Psoas muscle (tissue), 8 donors: ENCODE results near the gene PRDM10. TPM values are rescaled to one million over a fixed set of nuclear protein-coding genes. Genes with fewer than 3 reads are reported as not detected.

Source experiments
- ATAC-seq, 4 donors: fragments of 200-7000 bp; cut with Tn5 transposase; one replicate each; pipeline ENCODE4 v1.9.1; 2020; ENCODE audit warnings: moderate library complexity in 3 of 4, mild to moderate bottlenecking in 2 of 4
- DNase-seq, 2 donors: peaks; one replicate each; pipeline ENCODE4 v3.0.0-alpha.2; 2020
- H3K27ac ChIP-seq: fragments of 200-600 bp; one replicate; pipeline ENCODE4 v1.8.0; 2022
- H3K27me3 ChIP-seq, 3 donors: fragments of 200-600 bp in 1 of 3; one replicate each; pipeline versions ENCODE4 v1.6.1 to v1.8.0; 2013 to 2022; ENCODE audit warnings: low read length in 2 of 3, mild to moderate bottlenecking in 2 of 3, moderate library complexity in 1 of 3; ENCODE audit not compliant: insufficient read depth in 3 of 3
- H3K36me3 ChIP-seq, 2 donors: fragments of 200-600 bp in 1 of 2; one replicate each; pipeline versions ENCODE4 v1.6.1 to v1.8.0; 2013 to 2022; ENCODE audit warnings: low read depth in 1 of 2, mild to moderate bottlenecking in 1 of 2, moderate library complexity in 1 of 2; ENCODE audit not compliant: insufficient read depth in 1 of 2
- H3K4me1 ChIP-seq: fragments of 200-600 bp; one replicate; pipeline ENCODE4 v1.8.0; 2022
- H3K4me3 ChIP-seq: fragments of 200-600 bp; one replicate; pipeline ENCODE4 v1.8.0; 2022; ENCODE audit warnings: mild to moderate bottlenecking
- H3K9me3 ChIP-seq: fragments of 200-600 bp; one replicate; pipeline ENCODE4 v1.8.0; 2022
- CTCF ChIP-seq: fragments of 200-600 bp; IDR thresholded peaks from one replicate; pipeline ENCODE4 v1.8.0; 2022; ENCODE audit warnings: antibody characterized with exemption
- WGBS, 3 donors: extraction: QIAGEN DNeasy Blood & Tissue Kit; methylation state at CpG; one replicate each; pipeline versions ENCODE4 v1.1.6 to v1.1.7; 2013; 5-methylcytosine and 5-hydroxymethylcytosine counted together
- intact Hi-C, 2 donors: fragments of 100-400 bp; cut with DNase I; formaldehyde crosslinking; loops; one replicate each; pipeline versions ENCODE4 v1.11.0 to v1.14.2; 2022
- polyA plus RNA-seq, 3 donors: library from polyadenylated mRNA; stranded (reverse); fragments of 200-250 nt; gene quantifications; one replicate each; pipeline ENCODE4 v1.2.3, GENCODE V29; 2013
- total RNA-seq, 4 donors: library from RNA; stranded (reverse); fragmentation: NEBNext Ultra II Directional in 2 of 4; extraction: Animal tissue kit (Norgen Biotek cat#: 25700) in 2 of 4; gene quantifications; one replicate each; pipeline versions ENCODE4 v1.2.1 to v1.2.4, GENCODE V29; 2021 to 2023
- donor health status: healthy with polysubstance abuse.
- donor health status: DM: no; HTN: no; CAD: no; lungs with moderate emphysema.
- donor health status: Bipolar disorder and iron deficiency.
- donor health status: healthy.
- donor health status: DM: yes; HTN: yes; CAD: no.
- donor health status: DM: no; HTN: no; CAD: no.
- donor health status: DM: no; HTN: no; CAD: no.
- donor health status: DM: yes; HTN: yes; CAD: no.

Gene PRDM10
- total and polyA plus RNA-seq, 7 donors: 2.5 to 7.8 (median 4.2) TPM

DNA sequence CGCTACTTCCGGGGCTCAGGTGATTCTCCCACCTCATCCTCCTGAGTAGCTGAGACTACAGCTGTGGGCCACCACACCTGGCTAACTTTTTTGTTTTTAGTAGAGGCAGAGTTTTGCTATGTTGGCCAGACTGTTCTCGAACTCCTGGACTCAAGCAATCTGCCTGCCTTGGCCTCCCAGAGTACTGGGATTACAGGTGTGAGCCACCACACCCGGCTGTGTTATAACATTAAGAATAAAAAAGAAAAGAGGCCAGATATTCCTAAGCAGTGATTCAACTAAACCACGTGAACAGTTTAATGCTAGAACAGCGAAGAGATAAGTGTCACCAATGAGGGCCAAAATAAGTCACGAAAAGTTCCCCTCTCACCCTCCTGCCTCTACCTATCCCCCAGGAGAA is 3.7 kb downstream of the PRDM10 start:
- ATAC-seq: no peak
- intact Hi-C loops: loop anchor here in 1 of 2 donors (5.0 kb wide), 1 partner anchor 77 kb away; no protein-coding TSS in a partner anchor
- WGBS, 3 donors: 96 to 98% (median 97%) methylated on average over 7 of the region's 7 CpGs
- Histone ChIP-seq H3K4me3 (no peak overlapping the region), H3K4me1 (peaks cover 18% of the 10 kb centered on the region), H3K27ac (peak overlapping the region; percentile 30), H3K36me3 (no peaks in the 10 kb centered on the region), H3K9me3 (no peaks in the 10 kb centered on the region), H3K27me3 (no peaks in the 10 kb centered on the region)
- TF ChIP-seq CTCF: no peak
- no peak for DNase-seq

DNA sequence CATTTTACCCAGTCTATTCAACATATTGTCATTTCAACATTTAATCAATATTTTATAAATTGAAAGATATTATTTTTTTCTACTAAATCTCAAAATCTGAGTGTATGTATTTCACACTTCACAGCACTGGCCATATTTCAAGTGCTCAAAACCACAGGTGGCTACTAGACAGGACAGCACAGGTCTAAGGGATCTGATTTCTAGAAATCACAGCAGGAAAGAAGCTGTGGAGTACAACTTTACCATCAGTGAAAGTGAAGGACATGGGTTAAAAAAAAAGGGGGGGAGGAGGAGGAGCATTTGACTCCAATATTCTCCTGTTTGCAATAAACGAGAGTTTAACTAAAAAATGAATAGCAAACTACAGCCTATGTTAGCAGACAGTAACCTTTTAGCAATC is 4.5 kb downstream of the PRDM10 start:
- Histone ChIP-seq H3K4me1 (peaks cover 18% of the 10 kb centered on the region), H3K36me3 (no peaks in the 10 kb centered on the region), H3K9me3 (no peaks in the 10 kb centered on the region), H3K27me3 (no peaks in the 10 kb centered on the region), H3K27ac (peak overlapping the region; percentile 30), H3K4me3 (no peak overlapping the region)
- DNase-seq (no peak), ATAC-seq (no peak)
- WGBS, 3 donors: 38 to 48% (median 47%) methylated on average over 1 of the region's 1 CpG
- TF ChIP-seq CTCF: no peak
- intact Hi-C loops: loop anchor here in 1 of 2 donors (5.0 kb wide), 1 partner anchor 76 kb away; no protein-coding TSS in a partner anchor

- intact Hi-C loops: loop anchor here in 1 of 2 donors (5.0 kb wide), 1 partner anchor 75 kb away; no protein-coding TSS in a partner anchor
- ATAC-seq (no peak), DNase-seq (no peak)
- Histone ChIP-seq H3K4me3 (no peak overlapping the region), H3K4me1 (peaks cover 24% of the 10 kb centered on the region), H3K36me3 (no peaks in the 10 kb centered on the region), H3K27ac (no peak overlapping the region), H3K9me3 (no peaks in the 10 kb centered on the region), H3K27me3 (no peaks in the 10 kb centered on the region)
- no peak for TF ChIP-seq CTCF
- 84 to 89% (median 85%) methylated on average over 2 of the region's 2 CpGs for WGBS, 3 donors
Measured at GRCh38 chr11:129997513-129997912, 5.1 kb downstream of the PRDM10 start.

DNA sequence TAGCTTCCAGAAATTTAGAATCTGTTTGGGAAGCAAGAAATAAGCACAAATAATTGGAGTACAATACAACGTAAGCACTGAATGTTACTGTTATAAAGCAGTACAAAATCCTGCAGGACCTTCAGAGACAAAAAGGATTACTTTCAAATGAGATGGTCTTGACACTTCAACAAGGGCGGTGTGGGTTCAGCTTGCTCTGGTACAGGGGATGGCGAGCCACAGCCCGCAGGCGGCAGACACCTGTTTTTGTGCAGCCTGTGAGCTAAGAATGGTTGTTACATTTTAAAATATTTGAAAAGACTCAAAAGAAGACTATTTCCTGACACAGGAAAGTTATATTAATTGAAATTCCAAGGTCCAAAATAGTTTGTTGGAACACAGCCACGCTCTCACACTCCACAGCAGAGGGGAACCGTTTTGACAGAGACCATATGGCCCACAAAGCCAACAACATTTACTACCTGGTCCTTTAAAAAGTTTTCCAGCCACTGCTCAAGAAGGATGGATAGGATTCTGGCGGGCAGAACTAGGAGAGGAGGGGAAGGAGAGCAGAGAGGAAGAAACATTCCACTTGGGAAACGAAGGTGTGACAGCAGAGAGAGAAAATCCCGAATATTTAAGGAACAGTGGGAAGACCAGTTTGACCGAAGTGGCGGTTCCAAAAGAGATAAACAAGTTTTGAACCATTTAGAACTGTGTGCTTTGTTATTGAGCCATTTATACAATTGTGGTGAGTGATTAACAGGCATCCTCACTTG is 6.3 kb downstream of the PRDM10 start:
- WGBS, 3 donors: 59 to 63% (median 62%) methylated on average over 12 of the region's 12 CpGs
- H3K27ac ChIP-seq: no peak overlapping the region
- intact Hi-C loops: loop anchor here in 1 of 2 donors (5.0 kb wide), 1 partner anchor 74 kb away; no protein-coding TSS in a partner anchor
- TF ChIP-seq CTCF: no peak
- peaks cover 33% of the 10 kb centered on the region for H3K4me1 ChIP-seq
- no peaks in the 10 kb centered on the region for H3K27me3 ChIP-seq
- H3K36me3 ChIP-seq: no peaks in the 10 kb centered on the region
- DNase-seq (no peak), ATAC-seq (no peak)
- no peak overlapping the region for H3K4me3 ChIP-seq
- H3K9me3 ChIP-seq: no peaks in the 10 kb centered on the region
